GM21381 (cell line): ENCODE data around the gene SLC25A28.

Source experiments
- ATAC-seq: cut with Tn5 transposase; IDR thresholded peaks from one replicate; pipeline ENCODE4 v1.9.1; 2021; ENCODE audit warnings: mild to moderate bottlenecking, moderate library complexity; ENCODE audit not compliant: unreplicated experiment

Gene SLC25A28

GRCh38 chr10:99619851-99620710 lies at the start of gene SLC25A28:
TSS of gene SLC25A28 (minus strand) at chr10:99620439. CDS start at chr10:99620335, 104 bp downstream.
- no peak for ATAC-seq

- no peak for ATAC-seq
These were observed 47.0 kb upstream of the SLC25A28 start for GRCh38 chr10:99667108-99667751.

- ATAC-seq, result no peak
These were observed 45.1 kb upstream of the SLC25A28 start for GRCh38 chr10:99665304-99665703.

- ATAC-seq, result no peak
These were observed 41.1 kb upstream of the SLC25A28 start for GRCh38 chr10:99661377-99661763.

GRCh38 chr10:99660662-99661376 lies 40.6 kb upstream of the SLC25A28 start:
- ATAC-seq, result no peak

- ATAC-seq, result no peak
These were observed 39.7 kb upstream of the SLC25A28 start for GRCh38 chr10:99659868-99660366.

- ATAC-seq, result peak; percentile 100
These were observed 39.0 kb upstream of the SLC25A28 start, which contains the start of gene ENTPD7 for GRCh38 chr10:99659031-99659867. TSS of gene ENTPD7 (plus strand) at chr10:99659509. CDS start at chr10:99659957, 448 bp downstream.

GRCh38 chr10:99658622-99659030 lies 38.4 kb upstream of the SLC25A28 start:
- no peak for ATAC-seq

GRCh38 chr10:99656199-99657064 lies 36.2 kb upstream of the SLC25A28 start:
- ATAC-seq, result no peak

GRCh38 chr10:99654390-99655175 lies 34.3 kb upstream of the SLC25A28 start:
- no peak for ATAC-seq

GRCh38 chr10:99652800-99653390 lies 32.7 kb upstream of the SLC25A28 start:
- no peak for ATAC-seq

- no peak for ATAC-seq
These were observed 28.5 kb upstream of the SLC25A28 start for GRCh38 chr10:99648717-99649116.

- no peak for ATAC-seq
These were observed 27.4 kb upstream of the SLC25A28 start for GRCh38 chr10:99647601-99648151.

- no peak for ATAC-seq
These were observed 13.6 kb upstream of the SLC25A28 start for GRCh38 chr10:99633832-99634231.

GRCh38 chr10:99631496-99631895 lies 11.3 kb upstream of the SLC25A28 start:
- no peak for ATAC-seq

- ATAC-seq, result no peak
These were observed 10.8 kb upstream of the SLC25A28 start for GRCh38 chr10:99630991-99631390.

- ATAC-seq, result no peak
These were observed 10.2 kb upstream of the SLC25A28 start for GRCh38 chr10:99630433-99630832.

- ATAC-seq, result no peak
These were observed 9.4 kb upstream of the SLC25A28 start for GRCh38 chr10:99629625-99629978.
